ENCODE data around the gene CTRB1. TPM values are rescaled to one million over a fixed set of nuclear protein-coding genes. Genes with fewer than 3 reads are reported as not detected.

The CTRB1 gene
- total and polyA plus RNA-seq, 2 donors (not counting 3 experiments of a cell fraction or from before 2014, with no cell fraction given): not detected

- no TSS peak for BruUV-seq (replicated peaks)
These were observed 22.7 kb upstream of the CTRB1 start for GRCh38 chr16:75195811-75196790.

More at GRCh38 chr16:75195811-75196790, 22.7 kb upstream of the CTRB1 start:
- Histone ChIP-seq H3K27me3 (ENCODE audit: control insufficient read depth in 2 of 2, insufficient read depth in 2 of 2, low read length in 2 of 2) (peaks cover 5 to 7% of the 10 kb centered on the region in 2 experiments), H2AFZ (ENCODE audit: low read depth, low read length) (no peak overlapping the region), H3K4me1 (ENCODE audit: control insufficient read depth, extremely low read depth, insufficient read depth, low read length) (peaks cover 4% of the 10 kb centered on the region), H4K20me1 (replicated peaks; ENCODE audit: control insufficient read depth, extremely low read depth, insufficient read depth, low read length) (no peaks in the 10 kb centered on the region), H3K9ac (replicated peaks; ENCODE audit: extremely low read depth, insufficient read depth, low read length) (no peak overlapping the region), H3K4me3 (replicated peaks in 1 of 3; ENCODE audit: insufficient read depth in 1 of 3, low read depth in 1 of 3, low read length in 3 of 3) (no peak overlapping the region), H3K27ac (ENCODE audit: insufficient read depth, low read depth, low read length) (no peak overlapping the region), H3K36me3 (ENCODE audit: control insufficient read depth in 2 of 2, extremely low read depth in 1 of 2, insufficient read depth in 2 of 2, low read length in 2 of 2) (no peaks in the 10 kb centered on the region), H3K9me3 (replicated peaks; ENCODE audit: control insufficient read depth, insufficient read depth, low read length) (no peaks in the 10 kb centered on the region), H3K4me2 (ENCODE audit: insufficient read depth, low read length) (no peak overlapping the region), H3K79me2 (ENCODE audit: control insufficient read depth, insufficient read depth, low read length) (no peaks in the 10 kb centered on the region), H3K9me1 (replicated peaks; ENCODE audit: control insufficient read depth, extremely low read depth, insufficient read depth, low read length) (no peaks in the 10 kb centered on the region)
- intact Hi-C loops (cut with micrococcal nuclease) (no loop called here), dilution Hi-C loops (cut with MboI; ENCODE audit: extremely low pct_ligation_motif_present, low sequenced_read_pairs) (no loop called here)
- DNase-seq (ENCODE audit: low read depth, low spot score) (no peak), FAIRE-seq (no peak)
- CTCF ChIA-PET: interaction anchor here (0.6 to 7.9 kb wide), 7 partner anchors 197 to 568 kb away, joined by 3 to 186 read pairs (median 4); partner anchors contain the start of genes TMEM170A and ZNRF1
- POLR2A ChIA-PET: no interaction called here
- no peak for TF ChIP-seq GATA2 (IDR thresholded peaks at IDR 0.05; ENCODE audit: insufficient read depth, insufficient read length, low read depth, low read length)
- no peak for TF ChIP-seq MYC (IDR thresholded peaks at IDR 0.05; ENCODE audit: low read depth, low read length)
- TF ChIP-seq POLR2A (IDR thresholded peaks at IDR 0.05; ENCODE audit: low read depth, low read length): no peak
- TF ChIP-seq FOS (IDR thresholded peaks at IDR 0.05; ENCODE audit: borderline replicate concordance, insufficient read depth, low read length): no peak
- TF ChIP-seq EZH2 (IDR thresholded peaks at IDR 0.05; ENCODE audit: borderline replicate concordance, low read depth, low read length, severe bottlenecking): no peak
- TF ChIP-seq CTCF (IDR thresholded peaks at IDR 0.05; ENCODE audit: extremely low read depth in 1 of 2, insufficient read depth in 1 of 2, low read depth in 1 of 2, low read length in 2 of 2): no peak
- TF ChIP-seq POLR2AphosphoS5 (IDR thresholded peaks at IDR 0.05; ENCODE audit: insufficient read depth, low read depth, low read length): no peak
- no peak for TF ChIP-seq MAX (IDR thresholded peaks at IDR 0.05; ENCODE audit: insufficient read depth, insufficient read length)
- no peak for TF ChIP-seq JUN (IDR thresholded peaks at IDR 0.05; ENCODE audit: borderline replicate concordance, insufficient read depth, insufficient read length, low read depth)

Data from endothelial cell of umbilical vein (primary cell).